Cerebellar nuclear complex (tissue), 1 donor: Measurements from ENCODE around the gene CYP4F22.
"Not testable (repeated sequence)": the region's sequence is repeated elsewhere in the genome, so short reads cannot be mapped to it uniquely, and the experiment has no call there.

ENCODE experiments used
- DNase-seq, 2 experiments: peaks; one replicate each; lab custom pipeline; 2025; lab: John Stamatoyannopoulos, UW

The CYP4F22 gene

GRCh38 chr19:15576526-15577156 lies 68.3 kb downstream of the CYP4F22 start:
- DNase-seq = no peak

- no peak for DNase-seq
Measured at GRCh38 chr19:15577184-15577771, 69.0 kb downstream of the CYP4F22 start.

GRCh38 chr19:15583346-15583745 lies 75.0 kb downstream of the CYP4F22 start:
- DNase-seq = no peak

GRCh38 chr19:15584095-15584494 lies 75.8 kb downstream of the CYP4F22 start:
- DNase-seq = no peak

- DNase-seq = peak in 1 of 2 experiments; percentile 1
Measured at GRCh38 chr19:15584541-15585115, 76.3 kb downstream of the CYP4F22 start.

- no peak for DNase-seq
Measured at GRCh38 chr19:15587663-15588062, 79.3 kb downstream of the CYP4F22 start.

- DNase-seq = no peak
Measured at GRCh38 chr19:15588265-15588664, 79.9 kb downstream of the CYP4F22 start.

- DNase-seq = no peak
Measured at GRCh38 chr19:15589760-15590451, 81.6 kb downstream of the CYP4F22 start.

GRCh38 chr19:15591796-15592195 lies 83.5 kb downstream of the CYP4F22 start:
- DNase-seq = no peak

- DNase-seq = not testable (repeated sequence)
Measured at GRCh38 chr19:15592506-15592905, 84.2 kb downstream of the CYP4F22 start.

- DNase-seq = not testable (repeated sequence)
Measured at GRCh38 chr19:15593766-15594165, 85.4 kb downstream of the CYP4F22 start.

- DNase-seq = no peak
Measured at GRCh38 chr19:15595069-15595468, 86.7 kb downstream of the CYP4F22 start.
